Stimulated activated CD4-positive, alpha-beta T cell treated with anti-CD3 and anti-CD28 coated beads, Interleukin-2, amount 100 ng/mL, for 4 hours (primary cell): ENCODE measurements around the gene ACP5.
"Not testable (repeated sequence)": the region's sequence is repeated elsewhere in the genome, so short reads cannot be mapped to it uniquely, and the experiment has no call there.

Experiments used
- DNase-seq: peaks from one replicate; pipeline ENCODE4 v3.0.0-alpha.2; 2020; ENCODE audit warnings: low read depth

Gene ACP5

DNA sequence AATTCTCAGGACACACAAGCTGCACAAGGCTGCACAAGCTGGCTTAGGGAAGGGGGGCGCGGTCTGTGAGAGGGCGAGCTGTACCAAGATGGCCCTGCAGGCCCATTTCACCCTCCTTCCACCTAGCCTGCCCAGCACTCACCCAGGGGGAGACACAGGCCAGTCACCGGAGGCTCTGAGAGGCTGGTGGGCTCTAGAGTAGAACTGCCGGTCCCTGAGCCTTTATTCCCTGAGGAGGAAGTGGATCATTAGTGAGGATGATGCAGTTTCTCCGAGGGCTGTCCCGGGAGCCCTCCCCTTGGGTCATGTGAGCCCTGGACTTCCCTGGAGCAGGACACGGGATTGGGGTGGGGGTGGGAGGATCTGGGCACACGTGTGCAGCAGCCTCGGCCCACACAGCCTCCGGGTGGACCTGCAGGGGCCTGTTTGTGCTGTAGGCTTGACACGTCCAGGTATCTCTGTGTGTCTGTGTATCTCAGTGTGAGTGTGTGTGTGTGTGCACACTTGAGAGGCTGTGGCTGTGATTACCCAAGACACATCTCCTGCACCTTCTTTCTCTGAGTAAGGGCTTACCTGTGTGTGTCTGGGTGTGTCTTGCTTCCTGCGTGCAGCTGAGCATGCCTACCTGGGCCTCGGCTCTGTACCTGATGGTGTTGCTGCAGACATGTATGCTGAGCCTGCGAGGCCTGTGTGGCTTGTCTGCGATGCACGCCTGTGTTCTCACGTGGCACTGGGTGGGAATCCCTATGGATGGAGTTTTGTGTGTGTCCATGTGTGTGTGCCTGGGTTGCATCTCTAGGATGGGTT is at the start of gene ACP5:
ACP5 (minus strand) TSS at position 195 of the 807 bp plus-strand sequence. CDS start 328 bp downstream, outside the sequence.
- no peak for DNase-seq

DNA sequence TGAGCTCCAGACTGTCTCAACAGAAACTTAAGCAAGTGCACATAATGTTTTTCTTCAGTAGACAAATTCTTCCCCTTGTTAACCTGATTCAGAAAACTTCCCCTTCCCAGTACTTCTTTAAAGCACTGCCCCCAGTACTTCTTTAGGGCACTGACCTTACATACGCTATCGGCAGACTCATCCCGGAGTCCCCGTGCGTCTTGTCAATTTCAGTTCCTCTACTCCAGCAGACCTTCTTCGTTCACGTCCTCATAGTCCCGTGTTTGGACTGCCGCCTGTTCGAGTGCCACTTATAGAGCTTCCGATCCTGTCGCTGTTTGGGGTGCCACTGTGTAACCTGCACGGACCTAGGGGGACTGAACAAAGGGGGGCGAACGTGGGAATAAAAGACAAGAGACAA is 48.8 kb upstream of the ACP5 start:
- no peak for DNase-seq

DNA sequence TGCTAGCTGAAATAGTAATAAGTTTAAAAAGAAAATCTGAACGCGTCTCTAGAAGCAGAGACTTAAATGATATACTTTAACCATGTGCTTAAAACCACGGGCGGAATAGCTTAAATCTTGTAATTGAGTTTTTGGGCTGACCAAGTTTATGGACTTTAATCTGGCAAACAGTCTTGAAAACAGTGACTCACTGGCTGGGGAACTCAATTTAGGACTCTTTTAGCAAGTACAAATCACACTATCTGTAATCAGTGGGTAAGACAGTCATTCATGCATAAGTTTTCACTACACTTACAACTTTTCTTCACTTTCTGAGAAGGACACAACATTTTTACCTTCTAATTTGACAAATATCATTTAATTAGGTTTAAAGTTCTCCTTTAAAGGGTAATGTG is 46.6 kb upstream of the ACP5 start:
- DNase-seq = no peak

DNA sequence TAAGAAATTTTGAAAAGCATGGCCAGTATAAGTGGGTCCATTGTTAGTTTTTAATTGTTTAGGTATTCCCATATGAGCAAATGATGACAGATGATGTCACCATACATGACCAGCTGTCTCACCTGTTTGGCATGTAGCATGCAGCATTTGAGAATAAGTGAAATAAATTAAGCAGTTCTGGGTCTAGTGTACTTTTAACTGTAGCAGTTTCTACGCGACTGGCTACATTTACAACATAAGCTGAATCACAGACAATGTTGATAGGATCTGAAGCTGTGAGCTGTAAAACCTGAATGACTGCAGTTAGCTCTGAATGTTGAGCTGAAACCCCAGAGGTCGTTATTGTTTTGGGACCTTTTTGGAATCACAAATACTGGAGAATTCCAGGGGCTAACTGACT is 45.0 kb upstream of the ACP5 start:
- not testable (repeated sequence) for DNase-seq

DNA sequence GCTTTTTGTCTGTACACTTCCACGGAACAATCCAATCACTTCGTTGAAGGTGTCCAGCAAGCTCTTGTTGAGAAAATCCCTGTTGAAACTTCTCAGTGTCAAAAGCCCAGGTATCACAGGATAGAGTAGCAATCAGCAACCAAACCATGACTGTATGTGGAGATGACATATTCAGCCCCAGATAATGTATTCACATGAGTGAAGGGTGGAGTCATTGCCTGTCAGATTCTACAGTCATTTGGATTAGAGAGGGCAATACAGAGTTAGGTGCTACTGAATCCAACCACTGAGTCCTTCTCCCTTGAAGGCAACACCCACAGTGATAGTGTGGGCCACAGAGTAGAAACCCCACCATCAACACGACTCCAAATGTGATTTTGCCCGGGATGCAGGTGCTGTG is 43.1 kb upstream of the ACP5 start:
- DNase-seq = no peak

DNA sequence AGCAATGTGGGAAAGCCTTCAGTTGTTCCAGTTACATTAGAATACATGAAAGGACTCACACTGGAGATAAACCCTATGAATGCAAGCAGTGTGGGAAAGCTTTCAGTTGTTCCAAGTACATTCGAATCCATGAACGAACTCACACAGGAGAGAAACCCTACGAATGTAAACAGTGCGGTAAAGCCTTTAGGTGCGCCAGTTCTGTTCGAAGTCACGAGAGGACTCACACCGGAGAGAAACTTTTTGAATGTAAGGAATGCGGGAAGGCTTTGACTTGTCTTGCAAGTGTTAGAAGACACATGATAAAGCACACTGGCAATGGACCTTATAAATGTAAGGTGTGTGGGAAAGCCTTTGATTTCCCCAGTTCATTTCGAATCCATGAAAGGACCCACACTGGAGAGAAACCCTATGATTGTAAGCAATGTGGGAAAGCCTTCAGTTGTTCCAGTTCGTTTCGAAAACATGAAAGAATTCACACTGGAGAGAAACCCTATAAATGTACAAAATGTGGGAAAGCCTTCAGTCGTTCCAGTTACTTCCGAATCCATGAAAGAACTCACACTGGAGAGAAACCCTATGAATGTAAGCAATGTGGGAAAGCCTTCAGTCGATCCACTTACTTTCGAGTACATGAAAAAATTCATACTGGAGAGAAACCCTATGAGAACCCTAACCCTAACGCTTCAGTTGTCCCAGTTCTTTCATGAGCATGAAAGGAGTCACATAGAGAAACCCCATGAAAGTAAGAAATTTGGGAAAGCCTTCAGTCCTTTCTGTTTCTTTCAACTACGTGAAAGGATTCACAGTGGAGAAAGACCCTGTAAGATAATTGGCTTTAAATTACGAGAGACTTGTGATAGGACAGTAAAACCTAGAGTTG is 40.0 kb upstream of the ACP5 start:
- DNase-seq = no peak

DNA sequence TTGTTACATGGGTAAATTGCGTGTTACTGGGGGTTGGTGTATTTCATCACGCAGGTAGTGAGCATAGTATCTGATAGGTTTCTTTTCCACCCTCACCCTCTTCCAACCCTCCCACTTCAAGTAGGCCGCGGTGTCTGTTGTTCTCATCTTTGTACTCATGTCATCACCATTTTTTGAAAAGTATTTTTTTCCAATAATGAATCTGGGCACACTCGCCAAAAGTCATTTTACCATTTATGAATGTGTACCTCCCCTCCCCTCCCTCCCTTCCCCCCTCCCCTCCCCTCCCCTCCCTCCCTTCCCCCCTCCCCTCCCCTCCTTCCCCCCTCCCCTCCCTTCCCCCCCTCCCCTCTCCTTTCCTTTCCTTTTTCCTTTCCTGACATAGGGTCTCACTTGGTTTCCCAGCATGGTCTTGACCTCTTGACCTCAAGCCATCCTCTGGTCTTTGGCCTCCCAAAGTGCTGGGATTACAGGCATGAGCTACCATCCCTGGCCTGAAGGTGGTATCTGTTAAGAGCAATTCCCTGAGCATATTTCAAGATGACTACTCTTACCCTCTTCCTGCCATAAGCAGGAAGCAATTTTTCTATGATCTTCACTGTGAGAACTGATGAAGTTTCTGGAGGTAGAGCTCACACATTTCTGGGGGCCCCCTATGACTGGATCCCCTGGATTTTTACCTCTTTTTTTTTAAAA is 35.5 kb upstream of the ACP5 start:
- no peak for DNase-seq

DNA sequence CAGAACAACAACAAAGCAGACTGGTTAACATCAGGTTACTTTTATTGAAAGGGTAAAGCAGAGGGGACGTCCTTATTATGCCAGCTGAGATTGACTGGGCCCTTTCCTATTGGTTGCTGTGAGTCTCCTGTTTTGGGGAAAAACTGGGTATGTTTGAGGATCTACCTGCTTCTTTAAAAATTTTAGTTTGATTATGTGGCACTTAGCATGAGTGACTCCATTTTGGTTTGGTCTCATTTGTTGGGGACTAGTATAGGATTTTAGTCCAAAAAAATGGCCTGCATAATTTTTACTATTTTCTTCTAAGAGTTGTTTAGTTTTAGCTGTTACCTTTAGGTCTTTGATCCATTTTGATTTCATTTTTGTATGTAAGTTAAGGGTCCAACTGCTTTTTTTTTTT is 34.3 kb upstream of the ACP5 start:
- no peak for DNase-seq

DNA sequence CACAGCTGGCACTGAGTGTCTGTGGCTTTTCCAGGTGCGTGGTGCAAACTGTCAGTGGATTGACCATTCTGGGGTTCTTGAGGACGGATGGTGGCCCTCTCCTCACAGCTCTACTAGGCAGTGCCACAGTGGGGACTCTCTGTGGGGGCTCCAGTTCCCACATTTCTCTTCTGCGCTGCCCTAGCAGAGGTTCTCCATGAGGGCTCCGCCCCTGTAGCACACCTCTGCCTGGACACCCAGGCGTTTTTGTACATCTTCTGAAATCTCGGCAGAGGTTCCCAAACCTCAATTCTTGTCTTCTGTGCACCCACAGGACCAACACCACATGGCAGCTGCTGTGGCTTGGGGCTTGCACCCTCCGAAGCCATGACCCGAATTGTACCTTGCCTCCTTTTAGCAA is 29.0 kb upstream of the ACP5 start:
- DNase-seq = no peak

DNA sequence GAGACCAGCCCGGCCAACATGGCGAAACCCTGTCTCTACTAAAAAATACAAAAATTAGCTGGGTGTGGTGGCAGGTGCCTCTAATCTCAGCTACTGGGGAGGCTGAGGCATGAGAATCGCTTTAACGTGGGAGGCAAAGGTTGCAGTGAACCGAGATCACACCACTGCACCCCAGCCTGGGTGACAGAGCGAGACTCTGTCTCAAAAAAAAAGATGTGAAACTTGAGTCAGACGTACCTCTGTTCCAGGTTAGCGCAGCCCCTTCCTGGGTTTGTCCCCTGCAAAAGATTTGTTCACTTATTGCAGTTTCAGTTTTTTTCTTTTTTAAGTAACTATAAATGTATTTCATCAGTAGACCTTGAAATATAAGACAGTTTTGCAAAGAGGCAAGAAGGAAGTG is 22.3 kb upstream of the ACP5 start:
- not testable (repeated sequence) for DNase-seq

DNA sequence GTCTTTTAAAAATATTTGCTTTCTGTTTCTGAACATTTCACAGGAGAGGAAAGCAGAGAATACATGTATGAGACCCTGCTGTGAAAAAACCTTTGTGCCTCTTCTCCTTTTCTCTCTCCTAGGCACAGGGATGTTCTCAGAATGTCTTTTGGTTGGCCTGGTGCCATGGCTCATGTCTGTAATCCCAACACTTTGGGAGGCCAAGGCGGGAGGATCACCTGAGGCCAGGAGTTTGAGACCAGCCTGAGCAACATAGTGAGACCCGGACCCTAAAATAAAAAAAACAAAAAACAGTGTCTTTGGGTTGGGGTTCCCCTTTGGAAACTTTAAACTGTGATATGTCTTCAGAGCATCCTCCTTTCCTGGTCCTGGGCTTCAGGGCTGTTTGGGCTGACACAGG is 21.3 kb upstream of the ACP5 start:
- no peak for DNase-seq

DNA sequence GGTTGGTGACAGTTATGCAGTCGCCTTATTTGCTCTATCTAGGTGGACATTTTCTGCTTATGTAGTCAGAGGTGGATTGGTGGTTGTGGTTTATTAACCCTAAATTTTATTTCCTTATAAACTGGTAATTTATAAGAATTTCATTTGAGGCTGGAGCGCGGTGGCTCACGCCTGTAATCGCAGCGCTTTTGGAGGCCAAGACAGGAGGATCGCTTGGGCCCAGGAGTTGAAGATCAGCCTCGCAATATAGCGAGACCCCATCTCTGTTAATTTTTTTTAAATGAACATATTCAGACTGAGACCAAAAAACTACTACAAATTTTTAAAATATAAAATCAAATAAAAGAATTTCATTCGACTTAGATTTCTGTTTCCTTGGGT is 20.6 kb upstream of the ACP5 start:
- DNase-seq = no peak

DNA sequence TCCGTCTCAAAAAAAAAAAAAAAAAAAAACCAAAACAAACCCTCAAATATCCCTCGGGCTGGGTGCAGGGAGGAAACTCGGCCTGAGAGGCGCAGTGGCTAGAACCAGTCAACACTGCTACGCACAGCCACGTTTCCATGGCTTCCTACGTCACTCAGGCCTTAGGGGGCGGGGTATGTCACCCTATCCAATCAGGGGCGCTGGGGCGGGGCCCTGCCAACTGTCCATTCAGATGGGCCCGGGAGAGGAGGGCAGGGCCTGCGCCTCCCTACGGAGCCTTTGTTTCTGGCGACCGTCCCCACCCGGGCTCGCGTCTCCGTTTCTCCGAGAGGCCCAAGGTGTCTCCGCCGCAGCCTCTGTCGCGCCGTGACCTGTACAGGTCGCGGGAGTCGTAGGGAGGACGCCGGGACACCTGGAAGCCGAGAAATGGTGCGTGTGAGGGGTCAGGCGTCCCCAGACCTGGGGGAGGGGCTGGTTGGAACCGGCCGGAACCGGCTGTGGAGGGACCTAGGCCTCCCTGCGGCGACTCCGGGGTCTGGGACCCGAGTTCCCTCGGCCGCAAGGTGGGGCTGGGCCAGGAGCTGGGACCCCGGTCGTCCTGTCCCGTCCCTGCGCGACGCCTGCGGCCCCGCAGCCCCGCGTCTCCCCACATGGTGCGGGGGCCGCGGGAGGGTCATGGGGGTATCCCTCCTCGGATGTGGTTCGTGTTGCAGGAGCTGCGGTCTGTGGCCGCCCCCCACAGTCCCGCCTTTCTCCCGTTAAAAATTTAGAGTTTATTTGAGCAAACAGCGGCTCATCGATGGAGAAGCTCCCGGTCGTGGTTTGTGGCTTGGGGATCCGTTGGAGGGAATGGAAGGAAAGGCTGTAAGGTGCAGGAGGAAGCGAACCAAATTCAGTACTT is 20.0 kb upstream of the ACP5 start, which contains the start of gene ZNF627:
ZNF627 (plus strand) TSS at position 282 of the 901 bp plus-strand sequence; CDS start at position 427, 145 bp downstream.
- peak; percentile 95 for DNase-seq

DNA sequence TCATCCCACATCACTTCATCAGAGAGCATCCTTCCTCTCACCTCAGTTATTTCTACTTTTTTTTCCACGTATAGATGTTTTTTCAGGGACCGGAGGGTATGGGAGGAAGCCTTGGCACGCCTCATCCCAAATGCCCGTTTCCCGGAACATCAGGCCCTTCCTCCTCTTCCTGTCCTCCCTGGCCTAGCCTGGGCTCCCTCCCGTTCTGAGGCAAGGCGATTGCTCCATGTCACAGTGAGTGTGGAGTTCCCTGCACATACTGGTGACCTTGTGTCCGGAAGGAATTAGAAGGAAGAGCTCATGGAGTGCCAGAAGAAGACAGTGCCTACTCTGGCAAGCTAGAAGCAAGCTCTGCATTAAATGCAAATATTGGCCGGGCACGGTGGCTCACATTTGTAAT is 18.7 kb upstream of the ACP5 start:
- DNase-seq = no peak

DNA sequence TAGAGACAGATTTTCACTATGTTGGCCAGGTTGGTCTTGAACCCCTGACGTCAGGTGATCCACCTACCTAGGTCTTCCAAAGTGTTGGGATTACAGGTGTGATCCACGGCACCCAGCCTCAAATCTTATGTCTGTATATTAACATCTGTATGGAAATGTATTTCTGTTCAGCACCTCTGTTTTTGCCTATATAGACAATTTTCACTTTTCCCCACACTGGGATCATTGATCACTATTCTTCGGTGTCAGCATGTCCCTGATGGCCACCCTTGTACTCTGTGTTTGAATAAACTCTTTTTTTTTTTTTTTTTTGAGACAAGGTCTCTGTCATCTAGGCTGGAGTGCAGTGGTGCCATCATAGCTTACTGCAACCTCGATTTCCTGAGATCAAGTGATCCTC is 16.6 kb upstream of the ACP5 start:
- DNase-seq = no peak

DNA sequence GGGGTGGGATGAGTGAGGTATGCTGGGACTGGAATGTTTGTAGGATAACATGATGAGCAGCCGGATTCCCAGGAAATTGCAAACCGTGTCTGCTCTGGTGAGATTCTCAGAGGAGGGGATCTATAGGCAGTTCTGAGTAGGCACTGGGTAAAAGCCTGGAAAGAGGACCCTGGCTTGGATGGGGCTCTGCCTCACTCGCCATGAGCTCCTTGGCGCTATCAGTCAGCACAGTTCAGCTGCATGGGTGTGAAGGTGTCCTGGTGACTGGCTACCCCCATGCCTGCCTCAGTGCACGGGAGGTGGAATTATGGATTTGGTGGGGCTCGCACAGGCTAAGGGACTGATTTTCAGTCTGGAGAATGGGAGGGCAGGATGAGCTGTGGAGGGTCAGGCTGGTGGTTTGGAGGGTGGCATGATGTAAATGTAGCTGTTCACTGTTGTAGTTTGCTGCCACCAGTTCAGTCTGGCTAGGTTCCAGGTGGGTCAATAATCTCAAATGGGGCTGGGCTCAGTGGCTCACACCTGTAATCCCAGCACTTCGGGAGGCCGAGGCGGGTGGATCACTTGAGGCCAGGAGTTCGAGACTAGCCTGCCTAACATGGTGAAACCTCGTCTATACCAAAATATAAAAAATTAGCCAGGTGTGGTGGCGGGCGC is 10.7 kb upstream of the ACP5 start:
- DNase-seq = no peak

DNA sequence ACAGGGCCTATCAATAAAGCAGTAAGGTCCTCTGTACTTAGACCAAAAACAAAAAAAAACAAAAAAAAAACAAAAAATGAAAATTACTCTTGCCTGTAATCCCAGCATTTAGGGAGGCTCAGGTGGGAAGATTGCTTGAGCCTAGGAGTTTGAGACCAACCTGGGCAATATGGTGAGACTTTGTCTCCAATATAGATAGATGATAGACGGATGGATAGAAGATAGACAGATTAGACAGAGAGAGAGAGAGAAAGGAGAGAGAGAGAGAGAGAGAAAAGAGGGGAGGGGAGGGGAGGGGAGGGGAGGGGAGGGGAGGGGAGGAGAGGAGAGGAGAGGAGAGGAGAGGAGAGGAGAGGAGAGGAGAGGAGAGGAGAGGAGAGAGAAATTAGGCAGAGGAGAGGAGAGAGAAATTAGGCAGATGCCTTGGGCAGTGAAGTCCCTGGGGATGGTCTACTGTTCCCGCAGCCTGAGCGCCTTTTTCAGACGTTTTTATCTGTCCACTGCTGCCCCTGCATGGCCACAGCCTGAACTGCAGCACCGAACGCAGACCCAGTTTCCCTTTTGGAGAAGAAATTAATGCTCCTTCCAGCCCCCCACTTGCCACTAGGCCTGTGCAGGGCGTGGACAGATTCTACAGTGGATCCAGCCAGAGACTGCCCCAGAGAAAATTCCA is 10.0 kb upstream of the ACP5 start:
- DNase-seq = peak; percentile 61

DNA sequence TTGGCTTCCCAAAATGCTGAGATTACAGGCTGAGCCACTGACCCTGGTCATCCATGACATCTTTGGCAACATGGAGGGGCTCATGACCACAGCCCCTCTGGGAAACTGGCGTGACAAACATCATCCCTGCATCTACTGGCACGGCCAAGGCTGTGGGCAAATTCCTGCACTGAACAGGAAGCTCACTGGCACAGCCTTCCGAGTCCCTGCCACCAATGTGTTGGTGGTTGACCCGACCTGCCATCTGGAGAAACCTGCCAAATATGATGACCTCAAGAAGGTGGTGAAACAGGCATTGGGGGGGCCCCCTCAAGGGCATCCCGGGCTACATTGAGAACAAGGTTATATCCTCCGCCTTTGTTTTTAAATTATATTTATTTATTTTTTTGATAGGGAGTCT is 8.9 kb upstream of the ACP5 start:
- no peak for DNase-seq

DNA sequence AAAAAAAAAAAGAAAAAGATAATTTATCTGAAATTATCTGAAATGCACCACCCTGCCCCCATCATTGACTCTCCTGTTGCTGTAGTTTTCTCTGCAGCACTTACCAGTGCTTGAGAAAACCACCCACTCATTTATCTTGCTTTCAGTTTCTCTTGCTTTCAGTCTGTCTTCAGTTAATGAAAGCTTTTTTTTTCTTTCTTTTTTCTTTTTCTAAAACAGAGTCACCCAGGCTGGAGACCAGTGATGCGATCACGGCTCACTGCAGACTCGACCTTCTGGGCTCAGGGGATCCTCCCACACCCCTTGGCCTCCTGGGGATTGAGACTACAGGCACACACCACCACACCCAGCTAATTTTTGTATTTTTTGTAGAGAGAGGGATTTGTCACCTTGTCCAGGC is 4.3 kb upstream of the ACP5 start:
- DNase-seq = no peak

DNA sequence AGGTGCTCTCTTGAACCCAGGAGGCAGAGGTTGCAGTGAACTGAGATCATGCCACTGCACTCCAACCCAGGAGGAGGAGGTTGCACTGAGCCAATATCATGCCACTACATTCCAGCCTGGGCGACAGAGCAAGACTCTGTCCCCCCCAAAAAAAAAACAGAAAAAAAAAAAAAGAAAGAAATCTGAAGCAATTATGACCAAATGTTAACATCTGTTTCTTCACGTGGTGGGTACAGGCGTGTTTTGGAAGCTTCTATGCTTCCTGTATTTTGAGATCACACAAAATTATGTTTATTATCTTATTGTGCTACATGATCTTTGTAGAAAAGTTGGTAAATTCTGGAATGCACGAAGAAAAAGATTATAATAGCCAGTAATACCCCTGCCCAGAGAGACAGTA is 2.7 kb upstream of the ACP5 start:
- DNase-seq = no peak
